ENCODE measurements around the gene CACNA1E.

CACNA1E gene

GRCh38 chr1:181777286-181777685 lies 294.0 kb downstream of the CACNA1E start:
- Histone ChIP-seq H3K79me2 (ENCODE audit: control insufficient read depth, insufficient read depth, low read length) (no peaks in the 10 kb centered on the region), H3K4me2 (ENCODE audit: low read length) (no peak overlapping the region), H2BK120ac (ENCODE audit: low read depth, low read length) (no peak overlapping the region), H3K79me1 (ENCODE audit: low read length) (no peaks in the 10 kb centered on the region), H3K4ac (ENCODE audit: low read depth, low read length) (no peak overlapping the region), H2BK5ac (ENCODE audit: low read length) (no peak overlapping the region), H4K5ac (ENCODE audit: low read length) (no peak overlapping the region), H3K27ac (ENCODE audit: low read depth, low read length) (no peak overlapping the region), H3K27me3 (ENCODE audit: insufficient read depth, low read length, poor library complexity) (no peaks in the 10 kb centered on the region), H3K9ac (ENCODE audit: low read length) (no peak overlapping the region), H3K4me3 (ENCODE audit: low read length) (no peak overlapping the region), H4K8ac (ENCODE audit: low read depth, low read length) (no peak overlapping the region), H3K36me3 (ENCODE audit: control insufficient read depth, insufficient read depth, low read length) (no peaks in the 10 kb centered on the region), H3K18ac (ENCODE audit: low read length) (no peak overlapping the region), H3K4me1 (ENCODE audit: control insufficient read depth, low read depth, low read length) (no peaks in the 10 kb centered on the region), H3K56ac (ENCODE audit: low read length) (no peak overlapping the region), H2BK15ac (replicated peaks; ENCODE audit: low read depth) (no peak overlapping the region), H3K23ac (ENCODE audit: low read length) (no peak overlapping the region), H2AK5ac (ENCODE audit: low read length) (no peak overlapping the region)
- DNase-seq: no peak
- WGBS (ENCODE audit: extremely low coverage, insufficient coverage, low lambda C conversion rate): no CpG with 5 or more reads among the region's 2 CpGs

DNA sequence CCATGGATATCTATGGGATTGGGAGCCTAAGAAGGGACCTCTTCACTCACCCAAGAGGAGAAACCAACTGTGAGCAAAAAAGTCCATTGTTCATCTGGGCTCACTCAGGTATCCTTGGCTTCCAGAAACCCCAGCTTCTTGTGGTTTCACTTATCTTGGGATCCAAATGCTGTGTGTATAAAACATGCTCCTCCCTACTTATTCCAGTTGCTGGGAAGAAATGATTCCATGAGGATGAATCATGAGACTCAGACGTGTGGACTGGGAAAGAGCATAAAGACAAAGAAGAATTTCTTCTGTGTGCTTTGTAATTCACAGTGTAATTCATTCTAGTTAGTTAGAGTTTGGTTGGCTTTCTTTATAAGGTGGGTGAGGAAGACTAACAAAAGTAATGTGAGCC lies 294.5 kb downstream of the CACNA1E start:
- Histone ChIP-seq H3K79me1 (ENCODE audit: low read length) (no peaks in the 10 kb centered on the region), H3K79me2 (ENCODE audit: control insufficient read depth, insufficient read depth, low read length) (no peaks in the 10 kb centered on the region), H4K8ac (ENCODE audit: low read depth, low read length) (no peak overlapping the region), H3K4ac (ENCODE audit: low read depth, low read length) (no peak overlapping the region), H2BK5ac (ENCODE audit: low read length) (no peak overlapping the region), H2BK15ac (replicated peaks; ENCODE audit: low read depth) (no peak overlapping the region), H3K27me3 (ENCODE audit: insufficient read depth, low read length, poor library complexity) (no peaks in the 10 kb centered on the region), H4K5ac (ENCODE audit: low read length) (no peak overlapping the region), H3K4me1 (ENCODE audit: control insufficient read depth, low read depth, low read length) (no peaks in the 10 kb centered on the region), H3K36me3 (ENCODE audit: control insufficient read depth, insufficient read depth, low read length) (no peaks in the 10 kb centered on the region), H3K23ac (ENCODE audit: low read length) (no peak overlapping the region), H3K4me3 (ENCODE audit: low read length) (no peak overlapping the region), H2BK120ac (ENCODE audit: low read depth, low read length) (no peak overlapping the region), H2AK5ac (ENCODE audit: low read length) (no peak overlapping the region), H3K27ac (ENCODE audit: low read depth, low read length) (no peak overlapping the region), H3K4me2 (ENCODE audit: low read length) (no peak overlapping the region), H3K18ac (ENCODE audit: low read length) (no peak overlapping the region), H3K9ac (ENCODE audit: low read length) (no peak overlapping the region), H3K56ac (ENCODE audit: low read length) (no peak overlapping the region)
- DNase-seq: no peak
- no CpG with 5 or more reads among the region's 1 CpG for WGBS (ENCODE audit: extremely low coverage, insufficient coverage, low lambda C conversion rate)

GRCh38 chr1:181778640-181779260 lies 295.4 kb downstream of the CACNA1E start:
- H3K23ac ChIP-seq (ENCODE audit: low read length): no peak overlapping the region
- no peak overlapping the region for H2BK120ac ChIP-seq (ENCODE audit: low read depth, low read length)
- H2AK5ac ChIP-seq (ENCODE audit: low read length): no peak overlapping the region
- no peaks in the 10 kb centered on the region for H3K79me2 ChIP-seq (ENCODE audit: control insufficient read depth, insufficient read depth, low read length)
- H3K36me3 ChIP-seq (ENCODE audit: control insufficient read depth, insufficient read depth, low read length): no peaks in the 10 kb centered on the region
- no CpG with 5 or more reads among the region's 4 CpGs for WGBS (ENCODE audit: extremely low coverage, insufficient coverage, low lambda C conversion rate)
- H3K4me1 ChIP-seq (ENCODE audit: control insufficient read depth, low read depth, low read length): no peaks in the 10 kb centered on the region
- no peak overlapping the region for H2BK15ac ChIP-seq (replicated peaks; ENCODE audit: low read depth)
- H3K9ac ChIP-seq (ENCODE audit: low read length): no peak overlapping the region
- no peak overlapping the region for H4K5ac ChIP-seq (ENCODE audit: low read length)
- no peak overlapping the region for H3K18ac ChIP-seq (ENCODE audit: low read length)
- H2BK5ac ChIP-seq (ENCODE audit: low read length): no peak overlapping the region
- H3K79me1 ChIP-seq (ENCODE audit: low read length): no peaks in the 10 kb centered on the region
- no peak overlapping the region for H3K56ac ChIP-seq (ENCODE audit: low read length)
- no peak overlapping the region for H3K4me2 ChIP-seq (ENCODE audit: low read length)
- no peaks in the 10 kb centered on the region for H3K27me3 ChIP-seq (ENCODE audit: insufficient read depth, low read length, poor library complexity)
- H3K4me3 ChIP-seq (ENCODE audit: low read length): no peak overlapping the region
- H3K4ac ChIP-seq (ENCODE audit: low read depth, low read length): no peak overlapping the region
- no peak for DNase-seq
- H3K27ac ChIP-seq (ENCODE audit: low read depth, low read length): no peak overlapping the region
- H4K8ac ChIP-seq (ENCODE audit: low read depth, low read length): no peak overlapping the region

DNA sequence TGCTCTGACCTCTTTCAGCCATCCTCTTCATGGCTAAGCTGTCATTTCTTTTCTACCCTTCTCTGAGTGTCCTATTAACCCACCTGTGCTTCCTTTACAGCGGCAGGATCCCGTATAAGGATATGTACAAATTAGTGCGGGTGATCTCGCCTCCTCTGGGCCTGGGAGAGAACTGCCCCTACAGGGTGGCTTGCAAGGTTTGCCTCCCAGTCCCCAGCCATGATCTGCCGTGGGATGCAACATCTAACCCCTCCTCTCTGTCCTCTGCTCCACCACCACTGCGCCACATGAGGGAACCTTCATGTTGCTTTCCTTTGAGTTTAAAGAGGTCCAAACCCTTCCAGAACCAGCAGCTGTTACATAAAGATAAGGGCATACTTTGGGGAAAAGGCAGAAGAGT lies 296.0 kb downstream of the CACNA1E start:
- no peak overlapping the region for H3K18ac ChIP-seq (ENCODE audit: low read length)
- no peaks in the 10 kb centered on the region for H3K79me1 ChIP-seq (ENCODE audit: low read length)

DNA sequence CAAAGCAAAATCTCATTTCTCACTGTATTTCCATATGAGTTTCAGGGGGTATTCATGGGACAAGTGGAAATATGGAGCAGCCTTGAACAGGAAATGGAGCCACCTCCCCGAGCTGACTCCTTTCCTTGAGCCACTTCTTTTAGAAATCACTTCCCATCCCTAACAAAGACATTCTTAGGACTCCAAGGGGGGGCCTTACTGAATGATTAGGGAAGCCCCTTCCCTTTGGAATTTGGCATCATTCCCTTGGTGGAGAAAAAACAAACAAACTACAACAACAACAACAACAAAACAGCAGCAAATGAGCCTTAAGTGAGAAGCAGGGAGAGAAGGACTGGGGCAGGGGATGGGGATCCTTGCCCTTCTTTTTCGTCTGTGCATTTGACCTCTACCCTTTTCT lies 299.9 kb downstream of the CACNA1E start:
- Histone ChIP-seq H3K23ac (ENCODE audit: low read length) (no peak overlapping the region), H3K4me1 (ENCODE audit: control insufficient read depth, low read depth, low read length) (no peaks in the 10 kb centered on the region), H2BK5ac (ENCODE audit: low read length) (no peak overlapping the region), H3K4me2 (ENCODE audit: low read length) (no peak overlapping the region), H2BK120ac (ENCODE audit: low read depth, low read length) (no peak overlapping the region), H3K27me3 (ENCODE audit: insufficient read depth, low read length, poor library complexity) (no peaks in the 10 kb centered on the region), H4K5ac (ENCODE audit: low read length) (no peak overlapping the region), H3K18ac (ENCODE audit: low read length) (no peak overlapping the region), H3K79me1 (ENCODE audit: low read length) (no peaks in the 10 kb centered on the region), H4K8ac (ENCODE audit: low read depth, low read length) (no peak overlapping the region), H3K9ac (ENCODE audit: low read length) (no peak overlapping the region), H3K36me3 (ENCODE audit: control insufficient read depth, insufficient read depth, low read length) (no peaks in the 10 kb centered on the region), H2BK15ac (replicated peaks; ENCODE audit: low read depth) (no peak overlapping the region), H3K56ac (ENCODE audit: low read length) (no peak overlapping the region), H3K4me3 (ENCODE audit: low read length) (no peak overlapping the region), H3K27ac (ENCODE audit: low read depth, low read length) (no peak overlapping the region), H3K4ac (ENCODE audit: low read depth, low read length) (no peak overlapping the region), H2AK5ac (ENCODE audit: low read length) (no peak overlapping the region), H3K79me2 (ENCODE audit: control insufficient read depth, insufficient read depth, low read length) (no peaks in the 10 kb centered on the region)
- DNase-seq: peak; percentile 83
- no CpG with 5 or more reads among the region's 2 CpGs for WGBS (ENCODE audit: extremely low coverage, insufficient coverage, low lambda C conversion rate)

More for the DNA sequence above, 296.0 kb downstream of the CACNA1E start:
- no peak overlapping the region for H3K4me2 ChIP-seq (ENCODE audit: low read length)
- no peak overlapping the region for H4K8ac ChIP-seq (ENCODE audit: low read depth, low read length)
- H4K5ac ChIP-seq (ENCODE audit: low read length): no peak overlapping the region
- no peak overlapping the region for H2AK5ac ChIP-seq (ENCODE audit: low read length)
- H2BK5ac ChIP-seq (ENCODE audit: low read length): no peak overlapping the region
- no peaks in the 10 kb centered on the region for H3K27me3 ChIP-seq (ENCODE audit: insufficient read depth, low read length, poor library complexity)
- no peaks in the 10 kb centered on the region for H3K36me3 ChIP-seq (ENCODE audit: control insufficient read depth, insufficient read depth, low read length)
- WGBS (ENCODE audit: extremely low coverage, insufficient coverage, low lambda C conversion rate): no CpG with 5 or more reads among the region's 6 CpGs
- H3K27ac ChIP-seq (ENCODE audit: low read depth, low read length): no peak overlapping the region
- no peak overlapping the region for H3K9ac ChIP-seq (ENCODE audit: low read length)
- no peak overlapping the region for H2BK15ac ChIP-seq (replicated peaks; ENCODE audit: low read depth)
- no peak for DNase-seq
- no peak overlapping the region for H3K4me3 ChIP-seq (ENCODE audit: low read length)
- H3K79me2 ChIP-seq (ENCODE audit: control insufficient read depth, insufficient read depth, low read length): no peaks in the 10 kb centered on the region
- no peak overlapping the region for H2BK120ac ChIP-seq (ENCODE audit: low read depth, low read length)
- no peaks in the 10 kb centered on the region for H3K4me1 ChIP-seq (ENCODE audit: control insufficient read depth, low read depth, low read length)
- no peak overlapping the region for H3K56ac ChIP-seq (ENCODE audit: low read length)
- H3K23ac ChIP-seq (ENCODE audit: low read length): no peak overlapping the region
- H3K4ac ChIP-seq (ENCODE audit: low read depth, low read length): no peak overlapping the region

DNA sequence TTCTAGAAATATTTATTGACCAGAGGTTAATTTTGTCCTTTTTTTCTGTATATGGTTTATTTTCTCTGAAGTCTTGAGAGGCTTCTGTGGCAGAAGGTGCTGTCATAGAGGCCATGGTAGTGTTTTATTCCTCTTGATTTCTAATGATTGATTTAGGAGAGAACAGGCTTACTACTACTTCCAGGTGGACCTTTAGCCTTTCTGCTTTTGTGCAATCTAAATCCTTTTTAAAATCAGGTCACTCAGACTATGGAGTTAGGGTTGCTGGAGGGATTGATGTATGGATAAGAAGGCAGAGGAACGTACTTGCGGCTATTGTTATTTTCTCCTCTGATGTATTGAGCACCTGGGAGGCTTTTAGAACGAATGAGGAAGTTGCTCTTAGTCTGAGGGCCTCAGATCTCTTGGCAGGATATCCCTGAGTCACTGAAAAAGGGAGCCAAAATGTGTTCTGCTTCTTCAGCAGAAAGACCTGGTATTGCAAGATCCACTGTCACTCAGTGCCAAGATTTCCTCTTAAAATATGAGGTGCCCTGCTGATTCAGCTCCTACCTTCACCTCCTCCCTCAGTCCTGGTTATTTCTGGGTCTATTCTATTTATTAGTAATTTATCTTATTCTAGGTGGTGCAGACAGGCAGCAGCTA lies 300.8 kb downstream of the CACNA1E start:
- DNase-seq: no peak
- WGBS (ENCODE audit: extremely low coverage, insufficient coverage, low lambda C conversion rate): no CpG with 5 or more reads among the region's 3 CpGs
- Histone ChIP-seq H3K4ac (ENCODE audit: low read depth, low read length) (no peak overlapping the region), H3K9ac (ENCODE audit: low read length) (no peak overlapping the region), H3K23ac (ENCODE audit: low read length) (no peak overlapping the region), H2BK120ac (ENCODE audit: low read depth, low read length) (no peak overlapping the region), H3K4me3 (ENCODE audit: low read length) (no peak overlapping the region), H4K5ac (ENCODE audit: low read length) (no peak overlapping the region), H3K36me3 (ENCODE audit: control insufficient read depth, insufficient read depth, low read length) (no peaks in the 10 kb centered on the region), H2AK5ac (ENCODE audit: low read length) (no peak overlapping the region), H3K79me2 (ENCODE audit: control insufficient read depth, insufficient read depth, low read length) (no peaks in the 10 kb centered on the region), H4K8ac (ENCODE audit: low read depth, low read length) (no peak overlapping the region), H2BK15ac (replicated peaks; ENCODE audit: low read depth) (no peak overlapping the region), H3K27me3 (ENCODE audit: insufficient read depth, low read length, poor library complexity) (no peaks in the 10 kb centered on the region), H3K18ac (ENCODE audit: low read length) (no peak overlapping the region), H3K79me1 (ENCODE audit: low read length) (no peaks in the 10 kb centered on the region), H3K4me2 (ENCODE audit: low read length) (no peak overlapping the region), H3K56ac (ENCODE audit: low read length) (no peak overlapping the region), H2BK5ac (ENCODE audit: low read length) (no peak overlapping the region), H3K27ac (ENCODE audit: low read depth, low read length) (no peak overlapping the region), H3K4me1 (ENCODE audit: control insufficient read depth, low read depth, low read length) (no peaks in the 10 kb centered on the region)
